IMR-90 (cell line): Measurements from ENCODE around the gene BMPER. TPM values are rescaled to one million over a fixed set of nuclear protein-coding genes. Genes with fewer than 3 reads are reported as not detected.

Experiments
- ATAC-seq: fragments of 200-7000 bp; cut with Tn5 transposase; 2 replicates; pipeline ENCODE4 v1.9.1; 2020; ENCODE audit warnings: low read depth, mild to moderate bottlenecking, moderate library complexity
- BruUV-seq: library from RNA; stranded (reverse); fragments of 400-500 nt; replicated peaks from 2 replicates; lab custom pipeline; 2021; lab: Mats Ljungman, UMichigan
- CTCF ChIA-PET: fragments of 300-600 bp; formaldehyde crosslinking; extraction: SDS; loops from one replicate; lab custom pipeline; 2021; ENCODE audit warnings: antibody characterized with exemption; lab: Yijun Ruan, JAX
- POLR2A ChIA-PET: fragments of 300-600 bp; sonication (Branson Sonifier 250); formaldehyde crosslinking; loops from one replicate; lab custom pipeline; 2022; ENCODE audit warnings: antibody characterized with exemption; ENCODE audit not compliant: unreplicated experiment; lab: Charles Lee
- DNase-seq: peaks from one replicate; pipeline ENCODE4 v3.0.0; 2013
- H2AFZ ChIP-seq: replicated peaks from 2 replicates; pipeline ENCODE3; 2013; ENCODE audit warnings: low read length, mild to moderate bottlenecking; ENCODE audit not compliant: poor library complexity
- H2AK5ac ChIP-seq: 2 replicates; pipeline ENCODE4 v1.6.1; 2013; ENCODE audit warnings: low read depth, low read length, inconsistent platforms
- H2AK9ac ChIP-seq: replicated peaks from 2 replicates; pipeline ENCODE3; 2013; ENCODE audit warnings: mild to moderate bottlenecking, low read depth, low read length, moderate library complexity; ENCODE audit not compliant: poor library complexity
- H2BK120ac ChIP-seq: 2 replicates; pipeline ENCODE4 v1.6.1; 2013; ENCODE audit warnings: low read depth, low read length, inconsistent platforms
- H2BK15ac ChIP-seq: 3 replicates; pipeline ENCODE4 v1.6.1; 2013; ENCODE audit warnings: low read depth, low read length, inconsistent platforms
- H2BK20ac ChIP-seq: 2 replicates; pipeline ENCODE4 v1.6.1; 2013; ENCODE audit warnings: low read depth, mild to moderate bottlenecking, inconsistent platforms, low read length, moderate library complexity
- H2BK5ac ChIP-seq: 2 replicates; pipeline ENCODE4 v1.6.1; 2013; ENCODE audit warnings: mild to moderate bottlenecking, low read depth, low read length, inconsistent platforms; ENCODE audit not compliant: poor library complexity, severe bottlenecking
- H3K14ac ChIP-seq: replicated peaks from 2 replicates; pipeline ENCODE4 v1.6.1; 2013; ENCODE audit warnings: low read depth, low read length, inconsistent platforms
- H3K18ac ChIP-seq: 2 replicates; pipeline ENCODE4 v1.6.1; 2013; ENCODE audit warnings: low read depth, low read length, control low read depth
- H3K23ac ChIP-seq: 2 replicates; pipeline ENCODE4 v1.6.1; 2013; ENCODE audit warnings: low read depth, low read length, inconsistent platforms
- H3K27ac ChIP-seq: 2 replicates; pipeline ENCODE4 v1.5.1; 2013; ENCODE audit warnings: mild to moderate bottlenecking, control low read depth, low read length; ENCODE audit not compliant: insufficient read depth
- H3K27me3 ChIP-seq: 2 replicates; pipeline ENCODE4 v1.6.1; 2013; ENCODE audit warnings: low read length; ENCODE audit not compliant: control insufficient read depth, insufficient read depth
- H3K36me3 ChIP-seq: 2 replicates; pipeline ENCODE4 v1.6.1; 2013; ENCODE audit warnings: low read length, mixed read lengths; ENCODE audit not compliant: control insufficient read depth, insufficient read depth
- H3K4ac ChIP-seq: 2 replicates; pipeline ENCODE4 v1.6.1; 2013; ENCODE audit warnings: low read depth, low read length, inconsistent platforms
- H3K4me1 ChIP-seq: 2 replicates; pipeline ENCODE4 v1.6.1; 2013; ENCODE audit warnings: low read length, mixed read lengths; ENCODE audit not compliant: control insufficient read depth, insufficient read depth
- H3K4me2 ChIP-seq: 2 replicates; pipeline ENCODE4 v1.6.1; 2013; ENCODE audit warnings: low read depth, mild to moderate bottlenecking, control low read depth, low read length, moderate library complexity
- H3K4me3 ChIP-seq: 2 replicates; pipeline ENCODE4 v1.5.1; 2013; ENCODE audit warnings: low read depth, mild to moderate bottlenecking, control low read depth, low read length, moderate library complexity; ENCODE audit not compliant: insufficient read depth
- H3K56ac ChIP-seq: 2 replicates; pipeline ENCODE4 v1.6.1; 2013; ENCODE audit warnings: low read length, inconsistent platforms; ENCODE audit not compliant: insufficient read depth; ENCODE audit errors: extremely low read depth
- H3K79me1 ChIP-seq, 2 experiments: 2 replicates each; pipeline ENCODE4 v1.6.1; 2013; ENCODE audit warnings: low read length in 2 of 2, inconsistent platforms in 1 of 2, low read depth in 1 of 2
- H3K9ac ChIP-seq: 2 replicates; pipeline ENCODE4 v1.6.1; 2013; ENCODE audit warnings: low read depth, low read length, control low read depth
- H3K9me1 ChIP-seq: 2 replicates; pipeline ENCODE4 v1.6.1; 2013; ENCODE audit warnings: low read length, inconsistent platforms; ENCODE audit not compliant: insufficient read depth
- H3K9me3 ChIP-seq: 2 replicates; pipeline ENCODE4 v1.6.1; 2013; ENCODE audit warnings: low read length; ENCODE audit not compliant: control insufficient read depth, insufficient read depth
- H4K20me1 ChIP-seq: 2 replicates; pipeline ENCODE4 v1.6.1; 2013; ENCODE audit warnings: low read length, inconsistent platforms; ENCODE audit not compliant: insufficient read depth
- H4K5ac ChIP-seq: 2 replicates; pipeline ENCODE4 v1.6.1; 2013; ENCODE audit warnings: mild to moderate bottlenecking, low read depth, low read length, control low read depth
- H4K8ac ChIP-seq, 2 experiments: 2 replicates each; pipeline ENCODE4 v1.6.1; 2013; ENCODE audit warnings: low read depth in 2 of 2, low read length in 2 of 2, control low read depth in 1 of 2, inconsistent platforms in 1 of 2
- H4K91ac ChIP-seq: 2 replicates; pipeline ENCODE4 v1.6.1; 2013; ENCODE audit warnings: low read depth, low read length, inconsistent platforms; ENCODE audit not compliant: insufficient read depth
- CEBPB ChIP-seq: IDR thresholded peaks from 2 replicates; pipeline ENCODE4 v1.6.1; 2012; ENCODE audit warnings: low read depth, low read length, improper control_type of control experiment
- ELK1 ChIP-seq: fragments of 150-350 bp; IDR thresholded peaks from 2 replicates; pipeline ENCODE4 v1.6.1; 2016; ENCODE audit warnings: low read depth, mild to moderate bottlenecking, low read length, moderate library complexity, borderline replicate concordance
- POLR2A ChIP-seq: IDR thresholded peaks from 2 replicates; pipeline ENCODE4 v1.6.1; 2012; ENCODE audit warnings: mild to moderate bottlenecking, low read depth, low read length
- RFX5 ChIP-seq: IDR thresholded peaks from 2 replicates; pipeline ENCODE4 v1.8.0; 2012; ENCODE audit warnings: low read depth, mild to moderate bottlenecking, low read length, moderate library complexity
- WGBS, 2 experiments: methylation state at CpG; one replicate each; pipeline versions ENCODE4 v1.1.5 to v1.1.7; 2013; ENCODE audit warnings: missing lambda C conversion rate in 2 of 2; ENCODE audit not compliant: insufficient read length in 1 of 2; ENCODE audit errors: extremely low coverage in 2 of 2; 5-methylcytosine and 5-hydroxymethylcytosine counted together
- dilution Hi-C: fragments of 300-500 bp; cut with HindIII; formaldehyde crosslinking; loops from one replicate; pipeline ENCODE4 v1.14.3; 2018; ENCODE audit warnings: low sequenced_read_pairs; ENCODE audit not compliant: unreplicated experiment
- in situ Hi-C: fragments of 300-500 bp; cut with MboI; formaldehyde crosslinking; loops from 3 replicates; pipeline ENCODE4 v1.14.3; 2019; ENCODE audit warnings: low sequenced_read_pairs, inconsistent platforms, mixed read lengths
- intact Hi-C: fragments of 100-400 bp; cut with micrococcal nuclease; formaldehyde crosslinking; loops from 2 replicates; pipeline ENCODE4 v1.10.0; 2022
- polyA plus RNA-seq, 3 experiments: library from polyadenylated mRNA; depleted of rRNA; stranded (reverse); fragments of >200 nt; gene quantifications; 2 replicates each; pipeline ENCODE4 v1.2.3, GENCODE V29; 2012; ENCODE audit warnings: low replicate concordance in 1 of 3
- total RNA-seq: library from RNA; depleted of rRNA; stranded (reverse); fragments of >200 nt; gene quantifications from 2 replicates; pipeline ENCODE4 v1.2.3, GENCODE V29; 2012

BMPER gene
- total and polyA plus RNA-seq, 2 of the 4 experiments (the other 2 are of a cell fraction) = 6.2 to 7.9 TPM

GRCh38 chr7:33971106-33971505 lies 65.8 kb downstream of the BMPER start:
- Histone ChIP-seq H3K36me3 (peaks cover 8% of the 10 kb centered on the region), H4K20me1 (no peaks in the 10 kb centered on the region), H3K4me2 (no peak overlapping the region), H2AK5ac (no peak overlapping the region), H3K79me1 (no peaks in the 10 kb centered on the region; a peak in 1 of 4 replicates), H2AK9ac (no peak overlapping the region), H2BK120ac (no peak overlapping the region), H2BK15ac (no peak overlapping the region), H3K4me1 (peaks cover 11% of the 10 kb centered on the region), H4K91ac (no peak overlapping the region), H4K8ac (no peak overlapping the region), H3K9me3 (no peaks in the 10 kb centered on the region), H3K23ac (no peak overlapping the region), H3K4me3 (no peak overlapping the region), H2BK5ac (no peak overlapping the region), H3K4ac (no peak overlapping the region), H3K56ac (no peak overlapping the region), H3K18ac (no peak overlapping the region), H2AFZ (no peak overlapping the region), H3K27me3 (no peaks in the 10 kb centered on the region), H3K27ac (no peak overlapping the region), H3K9me1 (peaks cover 8% of the 10 kb centered on the region; the same call in 1 of the 2 replicates), H3K9ac (no peak overlapping the region), H2BK20ac (peak overlapping the region; percentile 6; the same call in 1 of the 2 replicates), H4K5ac (no peak overlapping the region), H3K14ac (no peak overlapping the region)
- no TSS peak for BruUV-seq
- CTCF ChIA-PET = no interaction called here
- TF ChIP-seq ELK1 (no peak), CEBPB (no peak), POLR2A (no peak), RFX5 (no peak)
- intact Hi-C loops (no loop called here), in situ Hi-C loops (no loop called here), dilution Hi-C loops (no loop called here)
- POLR2A ChIA-PET = no interaction called here
- WGBS, 2 experiments = 100% methylated on average over 1 of the region's 3 CpGs; no CpG with 5 or more reads in 1 of the 2 experiments
- ATAC-seq = no peak
- DNase-seq = no peak
